OCI-LY7 (cell line): ENCODE data around the gene FAAP20. TPM values are rescaled to one million over a fixed set of nuclear protein-coding genes. Genes with fewer than 3 reads are reported as not detected.

ENCODE experiments used
- BruUV-seq: library from RNA; stranded (reverse); fragments of 400-500 nt; replicated peaks from 2 replicates; lab custom pipeline; 2021; lab: Mats Ljungman, UMichigan
- CTCF ChIA-PET: fragments of 300-600 bp; sonication (Branson Sonifier 250); formaldehyde crosslinking; loops from one replicate; lab custom pipeline; 2022; ENCODE audit warnings: antibody characterized with exemption; ENCODE audit not compliant: unreplicated experiment; lab: Charles Lee
- POLR2A ChIA-PET: fragments of 300-600 bp; sonication (Branson Sonifier 250); formaldehyde crosslinking; loops from one replicate; lab custom pipeline; 2022; ENCODE audit warnings: antibody characterized with exemption; lab: Charles Lee
- DNase-seq: peaks from one replicate; pipeline ENCODE4 v3.0.0-alpha.2; 2015; ENCODE audit warnings: low spot score
- H2AFZ ChIP-seq: fragments of 200-600 bp; sonication (generic), shearing (Covaris generic); 2 replicates; pipeline ENCODE4 v1.6.1; 2014; ENCODE audit warnings: mild to moderate bottlenecking, antibody characterized with exemption, low read length, moderate library complexity
- H3K27ac ChIP-seq: fragments of 200-600 bp; sonication (generic); 2 replicates; pipeline ENCODE4 v1.5.1; 2014; ENCODE audit warnings: mixed run types, low read depth, mild to moderate bottlenecking, moderate library complexity, low read length, inconsistent platforms; ENCODE audit not compliant: poor library complexity, severe bottlenecking
- H3K36me3 ChIP-seq: fragments of 200-600 bp; sonication (generic); 2 replicates; pipeline ENCODE4 v1.6.1; 2014; ENCODE audit warnings: mild to moderate bottlenecking, antibody characterized with exemption, low read length, moderate library complexity, mixed read lengths; ENCODE audit not compliant: insufficient read depth
- H3K4me1 ChIP-seq: fragments of 200-600 bp; sonication (generic); 2 replicates; pipeline ENCODE4 v1.5.1; 2014; ENCODE audit warnings: mild to moderate bottlenecking, low read length; ENCODE audit not compliant: insufficient read depth, poor library complexity, severe bottlenecking
- H3K4me2 ChIP-seq: fragments of 200-600 bp; sonication (generic); 2 replicates; pipeline ENCODE4 v1.6.1; 2014; ENCODE audit warnings: mild to moderate bottlenecking, low read length
- H3K4me3 ChIP-seq: fragments of 200-600 bp; sonication (generic); 2 replicates; pipeline ENCODE4 v1.5.1; 2014; ENCODE audit warnings: mild to moderate bottlenecking, low read depth, low read length; ENCODE audit not compliant: poor library complexity, severe bottlenecking
- H3K79me2 ChIP-seq: fragments of 200-600 bp; sonication (generic); 2 replicates; pipeline ENCODE4 v1.6.1; 2016; ENCODE audit warnings: low read depth, mild to moderate bottlenecking, low read length, moderate library complexity, mixed read lengths; ENCODE audit not compliant: insufficient read depth
- H3K9me2 ChIP-seq: fragments of 200-600 bp; sonication (generic); 2 replicates; pipeline ENCODE4 v1.6.1; 2016; ENCODE audit warnings: mild to moderate bottlenecking, low read length, mixed read lengths; ENCODE audit not compliant: insufficient read depth
- H3K9me3 ChIP-seq: fragments of 200-600 bp; sonication (generic); 2 replicates; pipeline ENCODE4 v1.6.1; 2014; ENCODE audit warnings: mild to moderate bottlenecking, mixed run types, low read length, mixed read lengths
- H4K20me1 ChIP-seq: fragments of 200-600 bp; sonication (generic); 2 replicates; pipeline ENCODE4 v1.6.1; 2014; ENCODE audit warnings: mild to moderate bottlenecking, antibody characterized with exemption, low read length, moderate library complexity, mixed read lengths; ENCODE audit not compliant: insufficient read depth
- CTCF ChIP-seq: fragments of 200-600 bp; sonication (generic); conservative IDR thresholded peaks from 2 replicates; pipeline ENCODE4 v1.5.1; 2014; ENCODE audit warnings: mild to moderate bottlenecking, antibody characterized with exemption, low read length, moderate library complexity, mixed read lengths
- EZH2phosphoT487 ChIP-seq: fragments of 200-600 bp; sonication (generic); IDR thresholded peaks from 2 replicates; pipeline ENCODE4 v1.6.1; 2018; ENCODE audit warnings: low read depth, borderline replicate concordance, mild to moderate bottlenecking, mixed run types, antibody characterized with exemption, low read length, moderate library complexity, mixed read lengths
- intact Hi-C: fragments of 100-400 bp; cut with micrococcal nuclease; formaldehyde crosslinking; loops from one replicate; pipeline ENCODE4 v1.10.0; 2022; ENCODE audit not compliant: unreplicated experiment
- total RNA-seq, 2 experiments: library from RNA; depleted of rRNA in 1 of 2; stranded (reverse); fragments of >200 nt in 1 of 2; shearing (Covaris generic) in 1 of 2; gene quantifications; 2 replicates each; pipeline ENCODE4 v1.2.3, GENCODE V29; 2014 to 2022

Gene FAAP20
- total RNA-seq, 2 experiments from 2014 or later = 47.4 to 55.7 TPM

GRCh38 chr1:2180297-2181245, 14.0 kb downstream of the FAAP20 start:
- H3K79me2 ChIP-seq = no peaks in the 10 kb centered on the region
- POLR2A ChIA-PET = no interaction called here
- H2AFZ ChIP-seq = no peak overlapping the region
- H3K9me2 ChIP-seq = no peaks in the 10 kb centered on the region
- BruUV-seq = no TSS peak
- intact Hi-C loops = no loop called here
- no peaks in the 10 kb centered on the region for H4K20me1 ChIP-seq
- H3K27ac ChIP-seq = no peak overlapping the region
- no peaks in the 10 kb centered on the region for H3K4me1 ChIP-seq
- H3K9me3 ChIP-seq = no peaks in the 10 kb centered on the region
- TF ChIP-seq EZH2phosphoT487 = no peak
- TF ChIP-seq CTCF = no peak
- no peak overlapping the region for H3K4me3 ChIP-seq
- H3K36me3 ChIP-seq = no peaks in the 10 kb centered on the region
- CTCF ChIA-PET = no interaction called here
- H3K4me2 ChIP-seq = no peak overlapping the region
- DNase-seq = no peak

- Histone ChIP-seq H4K20me1 (no peaks in the 10 kb centered on the region), H3K4me3 (no peak overlapping the region), H3K79me2 (no peaks in the 10 kb centered on the region), H3K4me1 (no peaks in the 10 kb centered on the region), H3K36me3 (no peaks in the 10 kb centered on the region), H3K9me3 (no peaks in the 10 kb centered on the region), H3K9me2 (no peaks in the 10 kb centered on the region), H3K4me2 (no peak overlapping the region), H3K27ac (no peak overlapping the region), H2AFZ (no peak overlapping the region)
- intact Hi-C loops = no loop called here
- no TSS peak for BruUV-seq
- no peak for DNase-seq
- ChIA-PET POLR2A (no interaction called here), CTCF (no interaction called here)
- TF ChIP-seq EZH2phosphoT487 (no peak), CTCF (no peak)
These were observed 15.1 kb downstream of the FAAP20 start for GRCh38 chr1:2179283-2180013.
